IPS-NIHi7 (cell line): ENCODE results near the gene HTRA3.

ENCODE experiments used
- DNase-seq: peaks from one replicate; pipeline ENCODE4 v3.0.0; 2012; ENCODE audit warnings: mixed read lengths; ENCODE audit errors: extremely low spot score

The HTRA3 gene

DNA sequence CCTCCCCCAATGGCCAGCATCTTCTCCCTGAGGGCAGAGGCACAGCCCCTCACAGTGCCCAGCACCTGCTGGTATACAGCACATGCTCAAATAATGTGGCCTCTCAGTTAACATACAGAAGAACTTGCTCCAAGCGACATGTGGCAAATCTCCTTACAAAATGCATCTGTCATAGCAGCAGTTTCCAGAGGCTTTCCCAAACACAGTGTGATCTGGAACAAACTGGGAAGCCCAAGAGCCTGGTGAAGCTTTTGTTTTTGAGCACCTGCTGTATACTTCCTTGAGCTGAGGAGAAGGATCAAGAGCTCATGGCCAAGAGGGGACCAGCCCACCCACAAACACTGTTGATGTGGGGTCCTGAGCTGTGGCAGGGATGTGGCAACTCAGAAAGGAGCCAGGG is 34.8 kb upstream of the HTRA3 start:
- DNase-seq = no peak

DNA sequence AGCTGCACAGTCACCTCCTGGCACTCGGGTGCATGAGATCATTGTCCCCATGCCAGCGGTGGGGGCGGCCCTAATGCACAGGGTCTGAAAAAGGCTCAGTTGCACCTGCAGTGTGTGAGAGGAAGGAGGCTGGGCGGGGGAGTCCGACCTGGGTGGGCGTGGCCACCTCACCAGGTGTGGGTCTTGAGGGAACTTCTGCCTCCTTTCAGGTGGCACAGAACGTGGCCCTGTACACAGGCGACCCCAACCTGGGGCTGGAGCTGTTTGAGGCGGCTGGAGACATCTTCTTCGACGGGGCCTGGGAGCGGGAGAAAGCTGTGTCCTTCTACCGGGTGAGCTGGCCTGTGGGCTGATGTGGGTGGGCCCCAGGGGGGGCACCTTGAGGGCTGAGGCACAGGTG is 34.3 kb upstream of the HTRA3 start:
- DNase-seq = no peak

DNA sequence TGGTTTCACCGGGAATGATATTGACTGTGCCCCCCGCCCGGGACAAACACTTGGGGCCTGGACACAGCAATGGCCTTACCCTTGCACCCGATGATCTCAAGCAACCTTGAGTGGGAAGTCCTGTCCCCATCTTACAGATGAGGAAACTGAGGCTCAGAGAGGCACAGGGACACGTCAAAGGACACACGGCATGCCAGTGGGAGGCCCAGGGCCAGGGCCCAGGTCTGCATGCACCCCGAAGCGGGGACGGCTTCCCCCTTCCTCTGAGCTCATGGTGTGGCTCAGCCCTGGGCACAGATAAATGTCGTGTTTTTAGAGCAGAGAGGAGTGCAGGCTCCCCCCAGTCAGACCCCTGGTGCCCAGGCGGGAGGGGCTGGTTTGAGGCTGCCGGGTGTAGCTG is 33.9 kb upstream of the HTRA3 start:
- no peak for DNase-seq

GRCh38 chr4:8236106-8236919 is 33.2 kb upstream of the HTRA3 start:
- DNase-seq = no peak

DNA sequence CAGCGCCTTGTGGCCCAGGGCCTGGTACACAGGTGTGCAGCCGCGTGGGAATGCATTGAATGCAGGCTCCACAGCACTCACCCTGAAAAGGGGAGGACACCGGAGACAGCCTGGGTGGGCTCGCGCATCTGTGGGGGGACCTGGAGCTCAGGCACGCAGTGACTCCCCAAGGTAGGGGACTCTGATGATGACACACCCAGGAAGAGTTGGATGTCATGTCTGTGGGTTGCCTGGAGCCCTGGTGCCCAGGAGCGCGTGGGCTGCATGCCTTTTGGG is 32.7 kb upstream of the HTRA3 start:
- DNase-seq = no peak

DNA sequence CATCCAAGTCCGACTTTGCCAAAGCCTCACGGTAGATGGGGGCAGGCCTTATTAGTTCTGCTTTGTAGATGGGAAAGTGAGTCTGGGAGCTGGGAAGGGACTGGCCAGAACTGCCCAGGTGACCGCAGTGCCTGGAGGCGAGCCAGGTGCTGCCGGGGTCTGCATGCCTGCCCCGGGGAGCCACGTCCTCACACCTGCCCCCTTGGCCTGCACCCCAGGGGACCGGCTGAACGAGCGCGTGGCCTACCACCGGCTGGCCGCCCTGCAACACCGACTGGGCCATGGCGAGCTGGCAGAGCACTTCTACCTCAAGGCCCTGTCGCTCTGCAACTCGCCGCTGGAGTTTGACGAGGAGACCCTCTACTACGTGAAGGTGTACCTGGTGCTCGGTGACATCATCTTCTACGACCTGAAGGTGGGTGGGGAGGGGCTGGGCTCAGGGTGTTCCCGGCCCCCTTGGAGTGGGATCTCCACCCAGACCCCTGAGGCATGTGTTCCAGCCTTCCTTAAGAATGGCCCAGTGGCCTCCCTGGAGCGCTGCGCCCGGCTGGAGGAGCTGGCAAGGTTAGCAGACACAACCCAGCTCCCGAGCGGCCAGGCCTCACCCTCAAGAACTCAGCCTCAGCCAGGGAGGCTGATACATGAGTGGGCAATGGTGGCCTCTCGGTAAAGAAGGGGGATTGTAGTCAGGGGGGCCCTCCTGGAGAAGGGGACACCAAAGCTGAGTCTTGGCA is 32.1 kb upstream of the HTRA3 start:
- no peak for DNase-seq

DNA sequence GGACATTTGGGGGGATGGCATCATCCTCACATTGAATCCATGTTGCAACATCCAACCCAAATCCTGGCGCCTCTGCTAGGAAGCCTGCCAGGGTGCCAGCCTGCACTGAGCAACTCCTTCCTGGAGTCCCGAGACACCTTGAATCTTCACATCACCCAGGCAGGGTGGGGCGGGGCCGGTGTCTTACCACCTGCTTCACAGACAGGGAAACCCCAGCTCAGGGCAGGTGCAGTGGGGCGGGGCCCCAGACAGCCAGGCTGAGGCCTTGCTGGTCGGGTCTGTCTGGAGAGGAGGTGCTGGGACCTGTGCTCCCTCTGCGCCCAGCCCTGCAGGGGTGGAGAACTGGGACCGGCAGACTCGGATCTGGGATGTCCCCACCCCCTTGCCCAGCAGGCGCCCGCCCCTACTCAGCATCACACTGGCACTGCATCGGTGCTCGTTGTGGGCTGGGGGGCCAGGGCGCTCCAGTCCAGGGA is 31.5 kb upstream of the HTRA3 start:
- DNase-seq = peak; percentile 45

DNA sequence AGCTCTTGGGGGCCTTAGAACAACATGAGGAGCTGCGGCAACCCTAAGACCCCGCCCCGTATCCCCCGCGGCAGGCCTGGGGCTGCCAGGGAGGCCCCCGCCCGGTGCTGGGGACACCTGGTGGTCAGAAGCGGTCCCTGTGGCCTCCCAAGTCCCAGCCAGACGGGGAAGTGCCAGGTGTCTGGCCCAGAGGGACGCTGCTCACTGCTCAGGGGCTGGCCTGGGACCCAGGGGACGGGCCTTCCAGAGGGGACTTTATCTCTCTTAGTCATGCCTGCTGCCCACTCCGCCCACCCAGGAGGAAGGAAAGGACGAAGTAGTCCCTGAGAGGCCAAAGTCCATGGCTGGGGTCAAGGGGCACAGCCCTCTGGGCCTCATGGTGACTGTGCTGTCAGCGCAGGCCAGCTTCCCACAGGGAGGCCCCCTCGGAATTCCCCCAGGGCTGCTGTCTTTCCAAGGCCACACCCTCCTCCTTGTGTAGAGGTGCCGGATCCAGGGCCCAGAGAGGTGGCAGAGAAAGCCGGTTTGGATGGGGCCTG is 31.0 kb upstream of the HTRA3 start:
- DNase-seq = peak; percentile 87

DNA sequence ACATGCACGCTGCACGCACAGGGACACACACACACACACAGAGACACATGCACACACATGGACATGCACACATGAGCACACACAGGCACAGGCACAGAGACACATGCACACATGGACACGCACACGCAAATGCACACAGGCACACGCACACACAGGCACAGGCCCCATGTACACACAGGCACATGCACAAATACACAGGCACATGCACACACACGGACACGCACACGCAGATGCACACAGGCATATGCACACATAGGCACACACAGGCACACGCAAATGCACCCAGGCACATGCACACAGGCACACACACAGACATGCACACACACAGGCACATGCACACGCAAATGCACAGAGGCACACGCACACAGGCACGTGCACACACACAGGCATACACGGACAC is 30.3 kb upstream of the HTRA3 start:
- no peak for DNase-seq

DNA sequence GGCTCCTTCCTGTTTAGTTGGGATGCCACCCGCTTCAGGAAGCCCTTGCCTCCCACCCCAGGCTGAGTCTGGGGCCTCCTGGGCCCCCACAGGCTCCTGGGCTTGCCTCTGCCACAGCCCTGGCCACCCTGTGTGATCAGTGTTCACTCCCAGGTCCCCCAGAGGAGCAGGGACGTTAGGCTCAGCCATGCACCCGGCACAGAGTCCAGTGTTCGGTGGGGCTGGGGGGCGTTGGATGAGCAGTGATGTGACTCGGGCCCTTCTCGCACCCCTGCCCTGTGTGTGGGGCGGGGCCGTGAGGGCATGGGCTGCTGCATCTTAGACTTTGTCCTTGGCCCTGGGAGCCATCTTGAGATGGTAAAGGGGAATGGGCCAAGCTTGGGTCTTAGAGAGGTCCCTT is 29.9 kb upstream of the HTRA3 start:
- DNase-seq = no peak

- no peak for DNase-seq
These were observed 29.1 kb upstream of the HTRA3 start for GRCh38 chr4:8240211-8241041.

GRCh38 chr4:8241211-8241779 is 28.3 kb upstream of the HTRA3 start:
- no peak for DNase-seq

DNA sequence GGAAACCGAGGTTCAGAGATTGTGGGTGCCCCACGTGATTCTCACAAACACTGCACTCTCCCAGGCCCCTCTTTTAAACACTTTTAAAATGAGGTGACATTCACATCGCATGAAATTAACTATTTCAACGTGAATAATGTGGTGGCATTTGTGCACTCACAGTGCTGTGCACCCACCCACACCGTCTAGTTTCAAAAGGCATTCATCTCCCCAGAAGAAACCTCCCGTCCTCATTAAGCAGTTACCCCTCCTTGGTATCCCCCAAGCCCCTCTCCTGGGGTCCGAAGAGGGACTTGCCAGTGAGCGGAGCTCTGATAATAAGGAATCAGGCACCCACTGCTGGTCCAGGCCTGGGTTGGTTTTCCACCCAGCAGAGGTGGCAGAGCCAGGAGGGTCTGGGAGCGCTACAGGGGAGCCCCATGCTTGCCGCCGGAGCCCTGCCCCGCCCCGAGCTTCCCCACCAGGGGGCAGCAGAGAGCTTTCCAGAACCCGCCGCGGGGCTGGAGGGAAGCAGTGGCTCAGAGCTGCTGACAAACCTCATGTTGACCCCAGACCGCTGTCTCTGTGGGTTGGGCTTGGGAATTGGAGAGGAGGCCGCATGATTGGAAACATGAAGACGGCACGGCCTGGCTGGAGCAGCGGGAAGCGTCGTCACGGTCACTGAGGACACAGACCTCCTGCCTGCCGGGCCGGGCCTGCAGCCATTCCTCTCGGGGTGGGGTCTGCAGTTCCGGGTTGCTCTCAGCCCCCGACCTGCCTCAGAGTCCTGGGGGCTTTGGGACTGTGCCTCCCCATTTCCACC is 27.5 kb upstream of the HTRA3 start:
- DNase-seq = peak; percentile 98

DNA sequence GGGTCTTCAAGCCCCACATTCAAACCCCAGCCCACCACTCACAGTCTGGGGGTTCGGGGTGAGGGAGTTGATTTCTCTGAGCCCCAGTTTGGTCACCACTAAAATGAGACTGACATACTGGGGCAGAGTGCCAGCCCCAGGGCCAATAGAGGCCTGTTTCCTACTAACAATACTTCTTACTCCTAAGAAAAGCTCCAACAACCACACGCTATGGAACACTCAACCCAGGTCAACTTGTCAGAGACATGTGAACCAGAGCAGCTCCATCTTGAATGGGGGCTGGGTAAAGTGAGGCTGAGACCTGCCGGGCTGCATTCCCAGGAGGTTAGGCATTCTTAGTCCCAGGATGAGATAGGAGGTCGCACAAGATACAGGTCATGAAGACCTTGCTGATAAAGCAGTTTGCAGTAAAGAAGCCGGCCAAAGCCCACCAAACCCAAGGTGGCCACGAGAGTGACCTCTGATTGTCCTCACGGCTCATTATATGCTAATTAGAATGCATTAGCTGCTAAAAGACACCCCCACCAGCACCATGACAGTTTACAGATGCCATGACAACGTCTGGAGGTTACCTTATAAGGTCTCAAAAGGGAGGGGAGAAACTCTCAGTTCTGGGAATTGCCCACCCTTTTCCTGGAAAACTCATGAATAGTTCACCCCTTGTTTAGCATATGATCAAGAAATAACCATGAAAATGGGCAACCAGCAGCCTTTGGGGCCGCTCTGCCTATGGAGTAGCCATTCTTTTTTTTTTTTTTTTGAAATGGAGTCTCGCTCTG is 26.6 kb upstream of the HTRA3 start:
- DNase-seq = no peak

DNA sequence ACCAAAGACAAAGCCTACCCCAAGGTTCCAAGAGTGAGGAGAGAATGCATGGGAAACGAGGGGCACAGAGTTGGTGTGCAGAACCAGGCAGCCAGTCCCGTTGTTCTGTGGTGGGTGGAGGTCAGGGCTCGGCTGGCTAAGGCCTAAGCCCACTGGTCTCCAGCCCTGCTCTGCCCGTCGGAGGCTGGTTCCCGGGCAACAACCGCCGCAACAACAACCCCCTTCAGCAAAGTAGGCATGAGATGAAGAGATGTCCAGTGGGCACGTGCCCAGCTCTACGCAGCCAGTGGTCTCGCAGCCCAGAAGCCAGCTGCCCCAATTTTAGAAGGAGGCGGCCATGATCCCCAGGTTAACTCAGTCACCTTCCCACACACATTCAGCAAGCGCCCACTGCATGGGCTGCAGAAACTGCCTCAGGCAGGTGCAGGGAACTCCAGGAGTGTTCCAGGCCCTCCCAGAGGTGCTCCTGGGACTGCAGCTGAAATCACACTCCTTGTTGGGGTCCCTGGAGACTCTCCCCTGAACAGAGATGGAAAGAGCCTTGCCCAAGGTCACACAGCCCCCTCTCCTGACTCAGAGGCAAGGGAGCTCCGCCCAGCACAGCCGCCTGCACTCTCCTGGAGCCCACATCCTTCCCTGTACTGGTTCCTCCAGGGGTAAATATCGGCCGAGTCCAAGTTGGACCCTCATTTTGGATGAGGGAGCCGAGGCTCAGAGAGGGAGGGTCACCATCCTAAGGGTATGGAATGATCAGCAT is 25.4 kb upstream of the HTRA3 start:
- no peak for DNase-seq

DNA sequence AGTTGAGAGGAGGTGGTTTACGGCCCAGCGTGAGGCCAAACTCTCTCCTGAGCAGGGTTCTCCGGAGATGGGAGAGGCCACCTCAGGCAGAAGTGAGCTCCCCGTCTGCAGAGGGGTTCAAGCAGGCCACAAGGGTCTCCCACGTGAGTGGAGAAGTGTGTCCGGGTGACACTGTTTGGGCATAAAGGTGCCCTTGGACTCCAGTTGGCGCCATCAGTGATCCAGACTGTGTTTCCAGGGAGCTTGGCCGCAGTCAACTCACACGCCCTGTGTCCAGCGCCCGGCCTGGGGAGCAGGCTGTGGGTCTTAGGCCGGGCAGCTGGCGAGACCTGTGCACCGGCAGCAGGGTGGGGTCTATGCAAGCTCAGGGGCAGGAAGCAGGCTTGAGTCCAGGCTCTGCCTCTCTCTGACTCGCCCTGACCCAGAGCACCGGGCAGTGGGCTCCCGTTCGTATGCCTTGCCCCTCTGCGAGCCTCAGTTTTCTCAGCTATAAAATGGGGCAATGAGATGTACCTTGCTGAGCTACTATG is 24.6 kb upstream of the HTRA3 start:
- DNase-seq = no peak

GRCh38 chr4:8245884-8246833 is 23.4 kb upstream of the HTRA3 start:
- no peak for DNase-seq
